Vagina (tissue), 2 donors: Measurements from ENCODE around the gene SPPL2A.

Experiments used
- POLR2A ChIP-seq, 2 donors: fragments of 450-650 bp; IDR thresholded peaks; one replicate each; pipeline ENCODE4 v1.6.1; 2017; ENCODE audit warnings: antibody characterized with exemption in 2 of 2, mild to moderate bottlenecking in 2 of 2, moderate library complexity in 2 of 2
- TF ChIP-seq, protein P1 (sequence below), 3 experiments: fragments of 450-650 bp in 2 of 3; fragments of 200-600 bp in 1 of 3; sonication (generic) in 1 of 3; IDR thresholded peaks; one replicate each; pipeline ENCODE4 v1.5.1; 2017 to 2019; ENCODE audit warnings: antibody characterized with exemption in 3 of 3, mild to moderate bottlenecking in 2 of 3, moderate library complexity in 2 of 3

DNA sequence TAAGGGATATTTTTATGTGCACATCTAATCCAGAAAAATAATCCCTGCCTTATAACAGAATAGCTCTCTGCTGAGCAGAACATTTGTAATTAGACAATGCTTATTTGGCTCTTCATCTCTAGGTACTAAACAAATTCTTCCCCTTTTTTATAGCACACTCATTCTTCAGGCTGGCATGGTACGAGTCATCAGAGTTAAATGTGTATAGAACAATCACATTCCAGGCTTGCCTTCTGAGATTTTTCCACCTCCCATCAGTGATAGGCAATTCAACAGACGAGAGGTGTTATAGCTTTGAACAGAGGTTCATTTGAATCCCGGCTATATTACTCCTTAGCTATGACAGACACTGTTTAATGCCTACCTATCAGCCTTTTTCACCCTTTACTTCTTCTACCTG is 21.4 kb upstream of the SPPL2A start:
- TF ChIP-seq, protein P1, sequence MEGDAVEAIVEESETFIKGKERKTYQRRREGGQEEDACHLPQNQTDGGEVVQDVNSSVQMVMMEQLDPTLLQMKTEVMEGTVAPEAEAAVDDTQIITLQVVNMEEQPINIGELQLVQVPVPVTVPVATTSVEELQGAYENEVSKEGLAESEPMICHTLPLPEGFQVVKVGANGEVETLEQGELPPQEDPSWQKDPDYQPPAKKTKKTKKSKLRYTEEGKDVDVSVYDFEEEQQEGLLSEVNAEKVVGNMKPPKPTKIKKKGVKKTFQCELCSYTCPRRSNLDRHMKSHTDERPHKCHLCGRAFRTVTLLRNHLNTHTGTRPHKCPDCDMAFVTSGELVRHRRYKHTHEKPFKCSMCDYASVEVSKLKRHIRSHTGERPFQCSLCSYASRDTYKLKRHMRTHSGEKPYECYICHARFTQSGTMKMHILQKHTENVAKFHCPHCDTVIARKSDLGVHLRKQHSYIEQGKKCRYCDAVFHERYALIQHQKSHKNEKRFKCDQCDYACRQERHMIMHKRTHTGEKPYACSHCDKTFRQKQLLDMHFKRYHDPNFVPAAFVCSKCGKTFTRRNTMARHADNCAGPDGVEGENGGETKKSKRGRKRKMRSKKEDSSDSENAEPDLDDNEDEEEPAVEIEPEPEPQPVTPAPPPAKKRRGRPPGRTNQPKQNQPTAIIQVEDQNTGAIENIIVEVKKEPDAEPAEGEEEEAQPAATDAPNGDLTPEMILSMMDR (IDR thresholded peaks at IDR 0.05) = no peak
- TF ChIP-seq POLR2A (IDR thresholded peaks at IDR 0.05) = no peak
